GM21619 (cell line): ENCODE results near the gene SPOCK1.

Source experiments
- ATAC-seq: cut with Tn5 transposase; IDR thresholded peaks from one replicate; pipeline ENCODE4 v1.9.1; 2021; ENCODE audit not compliant: unreplicated experiment

Gene SPOCK1

GRCh38 chr5:137496919-137497318 lies 2.2 kb downstream of the SPOCK1 start:
- ATAC-seq: no peak

- no peak for ATAC-seq
Observed at GRCh38 chr5:137492331-137492730, 6.8 kb downstream of the SPOCK1 start.

- ATAC-seq: no peak
Observed at GRCh38 chr5:137491121-137491520, 8.0 kb downstream of the SPOCK1 start.

DNA sequence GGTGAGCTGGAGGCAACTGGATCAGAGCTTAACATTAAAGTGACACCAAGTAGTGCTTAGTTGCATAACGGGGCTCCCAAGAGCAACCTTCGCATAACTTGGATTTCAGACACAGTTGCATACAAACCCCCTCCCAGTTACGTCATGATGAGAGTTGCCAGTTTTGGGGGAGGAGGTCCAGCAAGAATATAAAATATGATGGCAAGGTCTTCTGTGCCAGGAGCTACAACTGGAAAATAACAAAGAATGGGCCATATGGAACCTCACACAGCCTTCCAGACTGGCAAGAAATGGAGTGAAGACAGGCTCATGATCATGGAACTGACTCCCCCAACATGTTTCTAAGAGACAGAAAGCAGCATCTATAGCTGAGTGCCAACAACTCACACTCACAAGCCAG lies 8.5 kb downstream of the SPOCK1 start:
- ATAC-seq: no peak

DNA sequence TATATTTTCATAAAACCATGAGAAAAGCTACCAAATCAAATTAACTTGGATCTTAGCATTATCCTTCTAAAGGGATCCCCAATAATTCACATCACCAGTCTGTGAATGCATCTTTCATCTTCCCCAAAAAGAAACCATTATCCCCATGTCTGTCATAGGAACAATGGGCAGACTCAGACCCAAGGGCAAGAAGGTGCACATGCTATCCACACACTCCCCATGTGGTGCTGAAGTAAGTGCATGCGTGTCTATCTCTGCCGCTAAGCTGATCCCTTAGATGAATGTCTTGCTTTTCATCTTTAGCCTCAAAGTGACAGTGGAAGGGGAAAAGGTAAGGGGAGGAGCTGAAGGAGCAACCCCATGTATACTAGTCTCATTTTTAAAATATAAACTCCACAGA lies 10.2 kb downstream of the SPOCK1 start:
- ATAC-seq: no peak

DNA sequence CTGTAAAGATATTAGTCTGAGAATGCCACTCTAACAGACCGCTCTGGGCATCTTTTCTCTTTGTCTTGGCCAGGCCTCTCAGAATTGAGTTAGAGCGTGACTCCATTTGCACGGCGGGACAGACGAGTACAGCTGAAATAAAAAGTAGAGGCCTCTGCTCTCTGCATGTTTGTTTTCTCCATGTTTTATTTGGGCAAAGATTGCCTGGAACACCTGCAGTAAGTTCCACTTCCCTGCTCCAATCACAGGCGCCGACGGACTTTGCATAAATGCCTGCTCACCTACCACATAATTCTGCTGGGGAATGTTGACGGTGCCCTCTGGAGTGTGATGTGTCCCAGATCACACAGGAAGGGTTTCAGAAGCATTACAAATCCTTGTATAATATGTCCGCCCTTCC lies 10.6 kb downstream of the SPOCK1 start:
- no peak for ATAC-seq

DNA sequence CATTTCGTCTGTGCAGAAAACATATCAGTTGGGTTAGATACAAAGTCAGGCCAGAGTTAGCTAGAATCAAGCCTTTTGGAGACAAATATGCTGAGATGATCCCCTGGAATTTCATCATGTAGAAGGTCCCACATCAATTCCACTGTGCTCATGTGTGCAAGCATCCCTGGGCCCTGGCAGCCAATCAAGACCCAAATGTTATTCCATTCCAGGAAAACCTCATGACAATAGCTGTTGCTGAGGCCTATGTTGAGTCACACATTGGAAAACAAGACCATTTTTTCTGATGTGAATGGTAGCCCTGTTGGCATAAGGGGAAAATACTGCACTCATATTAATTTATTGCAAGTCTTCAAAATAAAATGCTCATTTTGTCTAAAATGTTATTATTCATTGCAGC lies 11.5 kb downstream of the SPOCK1 start:
- no peak for ATAC-seq

- ATAC-seq: no peak
Observed at GRCh38 chr5:137486707-137487106, 12.4 kb downstream of the SPOCK1 start.

GRCh38 chr5:137481596-137481995 lies 17.5 kb downstream of the SPOCK1 start:
- no peak for ATAC-seq

DNA sequence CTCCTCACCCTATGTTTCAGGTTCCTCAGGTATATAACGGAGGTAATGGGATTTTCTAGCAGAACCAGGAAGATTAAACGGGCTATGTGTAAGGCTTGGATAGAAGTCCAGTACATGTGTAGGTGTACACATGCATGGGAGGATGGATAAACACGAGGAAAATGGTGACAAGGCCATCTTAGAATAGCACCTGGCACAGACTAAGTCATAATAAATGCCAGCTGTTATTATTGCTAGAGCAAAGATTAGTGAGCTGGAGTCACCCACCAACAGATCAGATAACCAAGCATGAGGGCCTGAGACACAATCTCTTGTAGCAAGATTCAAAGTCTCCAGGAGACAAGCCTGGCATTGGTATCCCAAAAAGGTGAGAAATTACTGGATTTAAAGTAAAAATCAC lies 21.1 kb downstream of the SPOCK1 start:
- ATAC-seq: no peak

DNA sequence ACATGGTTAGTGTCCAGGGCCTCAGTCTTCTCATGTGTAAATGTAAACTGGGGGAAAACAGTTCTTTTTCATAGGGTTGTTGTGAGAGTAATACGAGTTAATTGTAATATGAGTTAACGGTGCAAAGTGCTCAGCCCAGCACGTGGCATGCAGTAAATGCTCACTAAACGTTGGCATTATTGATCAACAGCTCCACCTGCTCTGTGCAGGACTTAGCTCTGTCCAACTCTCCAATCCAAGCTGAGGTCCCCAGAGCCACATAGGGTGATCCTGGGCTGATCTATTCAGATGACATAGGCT lies 28.3 kb downstream of the SPOCK1 start:
- ATAC-seq: no peak

DNA sequence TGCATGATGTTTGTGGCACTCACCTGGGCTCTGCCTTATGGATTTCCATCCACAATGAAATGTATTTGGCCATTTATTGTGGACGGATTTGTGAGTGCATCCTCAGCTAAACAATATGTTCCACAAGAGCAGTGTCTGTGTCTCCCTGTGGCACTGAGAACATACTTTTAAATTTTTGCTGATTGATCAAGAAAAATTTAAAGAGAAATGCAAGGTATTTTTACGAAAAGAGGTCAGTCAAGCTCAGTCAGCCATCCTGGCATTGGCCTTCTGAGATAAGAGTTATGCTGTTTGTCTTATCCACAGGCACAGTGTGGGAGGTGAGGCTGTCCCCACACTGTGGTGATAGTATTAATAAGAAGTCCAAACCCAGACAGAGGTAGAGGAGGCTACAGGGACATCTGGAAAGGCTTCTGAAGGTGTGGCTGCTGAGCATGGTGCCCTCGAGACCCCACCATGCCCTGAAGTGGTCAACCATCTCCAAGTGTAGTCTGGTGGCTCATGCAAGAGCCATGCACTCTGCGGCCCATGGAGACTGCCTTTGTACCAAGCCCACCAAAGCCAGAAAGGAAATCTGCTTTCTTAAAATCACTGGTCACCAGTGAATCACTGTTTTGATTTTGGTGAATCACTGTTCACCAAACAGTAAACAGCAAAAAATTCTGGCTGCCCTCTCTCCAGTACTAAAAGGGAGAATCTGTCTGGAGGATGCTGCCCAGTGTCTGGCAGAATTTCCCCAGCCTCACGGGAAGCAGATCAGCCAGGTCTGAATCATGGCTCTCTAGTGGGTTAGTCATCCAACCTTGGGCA lies 28.8 kb downstream of the SPOCK1 start:
- ATAC-seq: no peak

DNA sequence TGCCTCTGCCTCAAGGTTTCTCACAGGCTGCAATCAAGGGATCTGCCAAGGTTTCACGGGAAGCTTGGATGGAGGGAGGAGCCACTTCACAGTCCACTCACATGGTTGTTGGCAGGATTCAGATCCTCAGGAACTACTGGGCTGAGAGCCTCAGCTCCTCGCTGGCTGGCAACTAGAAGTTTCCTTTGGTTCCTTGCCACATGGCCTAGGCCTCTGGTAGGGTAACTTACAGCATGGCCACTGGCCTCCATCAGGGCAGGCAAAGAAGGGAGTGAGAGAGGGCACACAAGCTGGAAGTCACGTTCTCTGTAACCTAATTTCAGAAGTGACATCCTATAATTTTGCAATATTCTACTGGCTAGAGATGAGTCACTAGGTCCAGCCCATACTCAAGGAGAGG lies 32.2 kb downstream of the SPOCK1 start:
- ATAC-seq: no peak

GRCh38 chr5:137465930-137466329 lies 33.2 kb downstream of the SPOCK1 start:
- ATAC-seq: no peak

DNA sequence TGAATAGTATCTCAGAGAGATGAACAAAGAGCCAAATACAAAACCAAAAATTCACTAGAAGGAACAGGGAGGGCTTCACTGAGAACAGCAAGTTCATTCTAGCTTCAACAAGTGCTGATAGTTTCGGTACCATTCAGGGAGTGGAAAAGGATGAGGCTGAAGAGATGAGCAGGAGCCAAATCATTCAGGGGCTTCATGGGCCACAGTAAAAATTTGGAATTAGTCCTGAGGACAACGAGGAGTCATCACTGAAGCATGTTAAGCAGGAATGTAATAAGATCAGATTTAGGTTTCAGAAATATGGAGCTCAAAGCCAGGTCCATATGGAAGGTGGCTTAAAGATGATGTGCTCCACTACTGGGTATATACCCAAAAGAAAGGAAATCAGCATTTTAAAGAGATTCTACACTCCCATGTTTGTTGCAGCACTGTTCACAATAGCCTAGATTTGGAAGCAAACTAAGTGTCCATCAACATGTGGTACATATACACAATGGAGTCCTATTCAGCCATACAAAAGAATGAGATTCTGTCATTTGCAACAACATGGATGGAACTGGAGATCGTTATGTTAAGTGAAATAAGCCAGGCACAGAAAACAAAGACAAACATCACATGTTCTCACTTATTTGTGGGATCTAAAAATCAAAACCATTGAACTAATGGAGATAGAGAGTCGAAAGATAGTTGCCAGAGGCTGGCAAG lies 36.2 kb downstream of the SPOCK1 start:
- no peak for ATAC-seq

- ATAC-seq: no peak
Observed at GRCh38 chr5:137462265-137462590, 36.9 kb downstream of the SPOCK1 start.

DNA sequence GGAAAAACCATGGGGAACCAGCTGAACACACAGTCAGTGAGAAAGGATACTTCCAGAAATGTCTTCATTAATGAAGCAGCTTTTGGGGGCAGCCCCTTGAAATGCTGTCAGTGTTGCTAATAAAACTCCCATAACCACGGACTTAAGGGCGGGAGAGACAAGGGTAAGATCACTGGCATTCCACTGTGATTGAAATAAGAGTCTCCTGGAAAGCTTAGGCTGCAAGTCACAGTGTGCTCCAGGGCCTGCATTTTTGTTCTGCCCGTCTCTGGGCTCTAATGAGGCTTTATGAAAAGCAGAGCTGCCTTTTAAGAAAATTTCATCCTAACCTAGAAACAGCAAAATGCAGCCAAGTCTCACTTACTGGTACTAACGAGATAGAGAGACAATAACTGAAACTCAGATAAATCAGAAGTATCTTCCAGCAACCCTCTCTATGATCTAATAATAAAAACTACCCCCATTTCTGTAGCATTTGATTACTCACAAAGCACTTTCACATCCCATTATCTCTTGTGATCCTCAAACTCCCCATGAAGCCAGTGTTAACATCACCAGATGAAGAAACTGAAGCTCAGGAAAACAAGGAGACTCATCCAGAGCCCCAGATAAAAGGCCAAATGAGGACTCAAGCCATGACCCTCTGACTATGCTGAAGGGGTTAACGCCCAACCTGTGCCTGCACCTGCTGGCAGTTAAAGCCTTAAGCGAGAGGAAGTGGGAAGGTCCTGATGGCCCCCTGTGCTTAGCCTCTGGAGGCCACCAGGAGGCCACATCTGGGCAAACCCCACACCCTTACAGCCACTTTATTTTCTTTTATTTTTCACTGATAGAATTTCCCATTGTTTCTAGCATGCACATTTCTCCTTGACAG lies 37.5 kb downstream of the SPOCK1 start:
- ATAC-seq: no peak

DNA sequence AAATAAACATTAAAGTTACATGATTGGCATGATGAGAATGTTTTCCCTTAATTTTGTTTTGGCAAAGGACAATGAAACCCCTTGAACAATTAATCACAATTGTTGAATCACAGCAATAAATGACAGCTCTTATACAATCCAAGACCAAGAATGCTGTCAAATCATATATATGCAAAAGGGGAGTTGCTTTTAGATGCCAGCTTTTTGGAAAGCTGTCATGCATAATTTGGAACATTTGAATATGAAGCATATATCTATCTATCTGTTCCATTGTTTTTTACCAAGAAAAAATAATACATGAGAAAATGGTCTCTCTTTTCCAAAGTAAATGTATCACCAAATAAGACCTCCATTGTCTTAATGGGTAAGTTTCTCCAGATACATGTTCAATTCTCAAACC lies 44.5 kb downstream of the SPOCK1 start:
- ATAC-seq: no peak

GRCh38 chr5:137453483-137454080 lies 45.5 kb downstream of the SPOCK1 start:
- ATAC-seq: no peak

DNA sequence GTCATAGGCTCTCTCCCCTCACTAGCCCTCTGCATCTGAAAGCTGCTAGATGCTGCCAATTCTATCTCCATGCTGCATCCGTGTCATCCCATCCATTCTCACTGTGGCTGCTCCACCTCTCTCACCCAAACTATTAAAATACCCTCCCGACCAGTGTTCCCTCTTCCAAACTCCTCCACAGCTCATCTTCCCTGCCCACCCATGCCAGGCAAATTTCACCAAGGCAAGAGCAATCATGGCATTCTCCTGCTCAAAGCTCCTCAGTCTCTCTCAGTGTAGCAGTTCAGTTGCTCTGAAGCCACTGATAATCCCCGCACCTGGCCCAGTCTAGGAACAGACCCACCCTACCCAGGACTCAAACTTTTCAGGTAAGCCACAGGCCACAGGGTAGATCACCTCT lies 48.4 kb downstream of the SPOCK1 start:
- no peak for ATAC-seq

DNA sequence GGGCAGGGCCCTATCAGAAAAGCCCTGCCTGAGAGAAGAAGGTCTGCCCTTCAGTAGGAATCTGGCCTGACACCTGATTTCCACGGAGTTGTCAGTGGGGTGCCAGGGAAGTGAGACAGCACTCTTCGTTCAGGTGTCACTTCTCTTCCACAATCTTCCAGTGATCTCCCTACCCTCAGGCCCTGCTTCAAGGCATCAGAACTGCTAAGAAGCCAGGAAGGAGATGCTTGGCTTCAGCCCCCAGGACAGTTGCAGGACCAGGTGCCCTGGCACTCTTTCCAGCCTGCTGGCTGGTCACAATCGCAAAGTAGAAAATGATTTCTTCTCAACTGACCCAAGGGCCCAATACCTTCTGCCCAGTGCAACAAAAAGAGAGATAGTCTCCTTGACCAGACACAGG lies 50.3 kb downstream of the SPOCK1 start:
- ATAC-seq: no peak

- ATAC-seq: no peak
Observed at GRCh38 chr5:137446615-137447014, 52.5 kb downstream of the SPOCK1 start.
